Tibial nerve (tissue), 3 donors: Measurements from ENCODE around the gene RNU4-1.
"Not testable (repeated sequence)": the region's sequence is repeated elsewhere in the genome, so short reads cannot be mapped to it uniquely, and the experiment has no call there.

ENCODE experiments used
- POLR2A ChIP-seq, 2 donors: fragments of 450-650 bp; IDR thresholded peaks; one replicate each; pipeline ENCODE4 v1.6.1; 2017; ENCODE audit warnings: antibody characterized with exemption in 2 of 2, mild to moderate bottlenecking in 2 of 2, moderate library complexity in 2 of 2
- TF ChIP-seq, protein P1 (sequence below), 5 experiments: fragments of 200-600 bp in 3 of 5; fragments of 450-650 bp in 2 of 5; sonication (generic) in 3 of 5; IDR thresholded peaks; one replicate each; pipeline ENCODE4 v1.5.1; 2016 to 2019; ENCODE audit warnings: antibody characterized with exemption in 5 of 5, mild to moderate bottlenecking in 3 of 5, moderate library complexity in 2 of 5

DNA sequence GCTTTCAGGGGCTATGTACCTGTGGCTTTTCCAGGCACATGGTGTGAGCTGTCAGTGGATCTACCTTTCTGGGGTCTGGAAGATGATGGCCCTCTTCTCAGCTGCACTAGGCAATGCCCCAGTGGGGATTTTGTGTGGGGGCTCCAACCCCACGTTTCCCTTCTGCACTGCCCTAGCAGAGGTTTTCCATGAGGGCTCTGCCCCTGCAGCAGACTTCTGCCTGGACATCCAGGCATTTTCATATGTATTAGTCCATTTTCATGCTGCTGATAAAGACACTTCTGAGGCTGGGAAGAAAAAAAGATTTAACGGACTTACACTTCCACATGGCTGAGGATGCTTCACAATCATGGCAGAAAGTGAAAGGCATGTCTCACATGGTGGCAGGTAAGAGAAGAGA lies 43.4 kb upstream of the RNU4-1 start:
- TF ChIP-seq, protein P1, sequence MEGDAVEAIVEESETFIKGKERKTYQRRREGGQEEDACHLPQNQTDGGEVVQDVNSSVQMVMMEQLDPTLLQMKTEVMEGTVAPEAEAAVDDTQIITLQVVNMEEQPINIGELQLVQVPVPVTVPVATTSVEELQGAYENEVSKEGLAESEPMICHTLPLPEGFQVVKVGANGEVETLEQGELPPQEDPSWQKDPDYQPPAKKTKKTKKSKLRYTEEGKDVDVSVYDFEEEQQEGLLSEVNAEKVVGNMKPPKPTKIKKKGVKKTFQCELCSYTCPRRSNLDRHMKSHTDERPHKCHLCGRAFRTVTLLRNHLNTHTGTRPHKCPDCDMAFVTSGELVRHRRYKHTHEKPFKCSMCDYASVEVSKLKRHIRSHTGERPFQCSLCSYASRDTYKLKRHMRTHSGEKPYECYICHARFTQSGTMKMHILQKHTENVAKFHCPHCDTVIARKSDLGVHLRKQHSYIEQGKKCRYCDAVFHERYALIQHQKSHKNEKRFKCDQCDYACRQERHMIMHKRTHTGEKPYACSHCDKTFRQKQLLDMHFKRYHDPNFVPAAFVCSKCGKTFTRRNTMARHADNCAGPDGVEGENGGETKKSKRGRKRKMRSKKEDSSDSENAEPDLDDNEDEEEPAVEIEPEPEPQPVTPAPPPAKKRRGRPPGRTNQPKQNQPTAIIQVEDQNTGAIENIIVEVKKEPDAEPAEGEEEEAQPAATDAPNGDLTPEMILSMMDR (IDR thresholded peaks at IDR 0.05) = not testable (repeated sequence)
- not testable (repeated sequence) for TF ChIP-seq POLR2A (IDR thresholded peaks at IDR 0.05)
